ENCODE measurements around the gene MATN4. TPM values are rescaled to one million over a fixed set of nuclear protein-coding genes. Genes with fewer than 3 reads are reported as not detected.

MATN4 gene
- total and polyA plus RNA-seq, 3 experiments from 2014 or later = 0.22 TPM; not detected in 2

Other genes with a start within 250 kb of the MATN4 start
- gene KCNS1, start 207.2 kb downstream of the MATN4 start, total RNA-seq = under 1 TPM; 0.16 to 0.28 TPM
- gene KCNS1, start 207.2 kb downstream of the MATN4 start, polyA plus RNA-seq = not detected
- not detected for gene WFDC5, start 193.1 kb downstream of the MATN4 start, total RNA-seq
- gene WFDC5, start 193.1 kb downstream of the MATN4 start, polyA plus RNA-seq = not detected
- not detected for gene WFDC12, start 183.8 kb downstream of the MATN4 start, total RNA-seq
- gene WFDC12, start 183.8 kb downstream of the MATN4 start, polyA plus RNA-seq = not detected
- under 1 TPM in 1 of 2 experiments, not detected in 1; 0.42 TPM for gene PI3, start 133.4 kb downstream of the MATN4 start, total RNA-seq
- not detected for gene PI3, start 133.4 kb downstream of the MATN4 start, polyA plus RNA-seq
- gene SEMG1, start 101.3 kb downstream of the MATN4 start, total RNA-seq = not detected
- not detected for gene SEMG1, start 101.3 kb downstream of the MATN4 start, polyA plus RNA-seq
- gene SEMG2, start 86.9 kb downstream of the MATN4 start, total RNA-seq = not detected
- not detected for gene SEMG2, start 86.9 kb downstream of the MATN4 start, polyA plus RNA-seq
- gene SLPI, start 53.7 kb downstream of the MATN4 start, total RNA-seq = not detected
- not detected for gene SLPI, start 53.7 kb downstream of the MATN4 start, polyA plus RNA-seq
- gene RBPJL, start 1.5 kb downstream of the MATN4 start, total RNA-seq = not detected
- not detected for gene RBPJL, start 1.5 kb downstream of the MATN4 start, polyA plus RNA-seq
- 10 to 100 TPM; 91.3 to 98.1 TPM for gene SDC4, start 40.1 kb upstream of the MATN4 start, total RNA-seq
- 1.5 TPM for gene SDC4, start 40.1 kb upstream of the MATN4 start, polyA plus RNA-seq
- 10 to 100 TPM; 48.3 to 54.0 TPM for gene SYS1, start 54.9 kb upstream of the MATN4 start, total RNA-seq
- 40.1 TPM for gene SYS1, start 54.9 kb upstream of the MATN4 start, polyA plus RNA-seq
- gene TP53TG5, start 70.0 kb upstream of the MATN4 start, total RNA-seq = not detected
- gene TP53TG5, start 70.0 kb upstream of the MATN4 start, polyA plus RNA-seq = not detected
- gene DBNDD2, start 100.0 kb upstream of the MATN4 start, total RNA-seq = 10 to 100 TPM; 11.3 to 12.6 TPM
- gene DBNDD2, start 100.0 kb upstream of the MATN4 start, polyA plus RNA-seq = 15.2 TPM
- gene PIGT, start 107.8 kb upstream of the MATN4 start, total RNA-seq = 10 to 100 TPM; 76.3 to 76.4 TPM
- gene PIGT, start 107.8 kb upstream of the MATN4 start, polyA plus RNA-seq = 96.4 TPM
- gene WFDC2, start 161.5 kb upstream of the MATN4 start, total RNA-seq = under 1 TPM in 1 of 2 experiments, not detected in 1; 0.55 TPM
- gene WFDC2, start 161.5 kb upstream of the MATN4 start, polyA plus RNA-seq = not detected
- gene SPINT3, start 207.3 kb upstream of the MATN4 start, total RNA-seq = not detected
- not detected for gene SPINT3, start 207.3 kb upstream of the MATN4 start, polyA plus RNA-seq
- not detected for gene WFDC6, start 231.2 kb upstream of the MATN4 start, total RNA-seq
- gene WFDC6, start 231.2 kb upstream of the MATN4 start, polyA plus RNA-seq = not detected
- not detected for gene EPPIN, start 239.1 kb upstream of the MATN4 start, total RNA-seq
- not detected for gene EPPIN, start 239.1 kb upstream of the MATN4 start, polyA plus RNA-seq